Naive thymus-derived CD8-positive, alpha-beta T cell (primary cell): ENCODE measurements around the gene WARS2. TPM values are rescaled to one million over a fixed set of nuclear protein-coding genes. Genes with fewer than 3 reads are reported as not detected.

Experiments used
- ATAC-seq, 2 donors: fragments of 150-1000 bp; cut with Tn5 transposase in 1 of 2; sonication (Bioruptor Pico), chemical (Tn5 transposase) in 1 of 2; 1 replicate in 1 of 2; 2 replicates in 1 of 2; pipeline ENCODE4 v1.10.0; 2021; ENCODE audit warnings: mild to moderate bottlenecking in 2 of 2, moderate library complexity in 2 of 2
- POLR2A ChIA-PET: fragments of 350-600 bp; sonication (Branson Sonifier 250); formaldehyde crosslinking; loops from one replicate; lab custom pipeline; 2021; ENCODE audit warnings: antibody characterized with exemption; lab: Charles Lee
- DNase-seq, 10 donors: peaks; one replicate each; pipeline versions ENCODE4 v3.0.0 to v3.0.0-alpha.2; 2020 to 2022
- H3K27ac Mint-ChIP-seq, 10 donors: one replicate each; pipeline ENCODE4 v1.8.0; 2020 to 2022; ENCODE audit warnings: mild to moderate bottlenecking in 10 of 10, mixed read lengths in 10 of 10, moderate library complexity in 4 of 10, inconsistent platforms in 1 of 10
- H3K27me3 Mint-ChIP-seq, 5 donors: one replicate each; pipeline ENCODE4 v1.8.0; 2021 to 2022; ENCODE audit warnings: mixed read lengths in 5 of 5
- H3K36me3 Mint-ChIP-seq, 3 donors: one replicate each; pipeline ENCODE4 v1.8.0; 2020 to 2022; ENCODE audit warnings: mixed read lengths in 3 of 3, mild to moderate bottlenecking in 2 of 3, inconsistent platforms in 1 of 3
- H3K4me1 Mint-ChIP-seq, 4 donors: one replicate each; pipeline ENCODE4 v1.8.0; 2021 to 2022; ENCODE audit warnings: mixed read lengths in 4 of 4
- H3K4me3 Mint-ChIP-seq, 10 donors: one replicate each; pipeline ENCODE4 v1.8.0; 2020 to 2022; ENCODE audit warnings: mild to moderate bottlenecking in 10 of 10, mixed read lengths in 10 of 10, moderate library complexity in 6 of 10, inconsistent platforms in 1 of 10
- H3K9me3 Mint-ChIP-seq, 9 donors: one replicate each; pipeline ENCODE4 v1.8.0; 2020 to 2022; ENCODE audit warnings: mixed read lengths in 9 of 9, mild to moderate bottlenecking in 3 of 9, inconsistent platforms in 1 of 9, moderate library complexity in 1 of 9
- polyA plus RNA-seq, 3 donors: library from polyadenylated mRNA; unstranded; fragments of 300-500 nt; fragmentation: Illumina TruSeq; gene quantifications; one replicate each; pipeline ENCODE4 v1.2.3, GENCODE V29; 2021
- total RNA-seq, 8 experiments: library from RNA in 2 of 8; stranded (reverse) in 2 of 8; gene quantifications; one replicate each; pipeline ENCODE4 v1.2.3 and lab custom pipeline; 2021 to 2026

Gene WARS2
- total and polyA plus RNA-seq, 5 experiments from 2014 or later, result 8.4 to 15.6 (median 9.7) TPM

DNA sequence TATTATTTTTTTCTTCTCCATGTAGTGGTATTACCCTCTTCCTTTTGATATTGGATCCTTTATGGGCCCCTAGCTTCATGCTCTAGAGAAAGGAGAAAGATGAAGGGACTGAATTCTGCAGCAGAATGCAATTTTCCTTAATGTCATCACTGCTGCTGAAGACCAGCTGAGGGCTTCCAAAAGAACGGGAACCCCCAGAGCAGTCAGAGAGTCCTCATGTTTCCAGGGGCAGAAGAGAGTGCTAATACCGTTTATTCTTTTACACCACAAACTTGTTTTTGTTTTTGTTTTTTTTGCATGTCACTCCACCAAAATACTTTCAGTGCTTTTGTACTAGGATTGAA lies 131.2 kb downstream of the WARS2 start:
- peaks cover 54 to 78% (median 65%) of the 10 kb centered on the region in 5 donors for H3K27me3 Mint-ChIP-seq
- peak overlapping the region in 3 of 10 donors; percentile 60 to 75 (median 67) for H3K4me3 Mint-ChIP-seq
- DNase-seq (no peak), ATAC-seq (no peak)
- POLR2A ChIA-PET, result no interaction called here
- peaks cover 7 to 12% (median 10%) of the 10 kb centered on the region in 4 donors for H3K4me1 Mint-ChIP-seq
- peak overlapping the region in 1 of 10 donors; percentile 51 for H3K27ac Mint-ChIP-seq
- peaks cover 24 to 64% (median 28%) of the 10 kb centered on the region in 3 donors for H3K36me3 Mint-ChIP-seq
- peaks cover 8 to 80% (median 46%) of the 10 kb centered on the region in 9 donors for H3K9me3 Mint-ChIP-seq

DNA sequence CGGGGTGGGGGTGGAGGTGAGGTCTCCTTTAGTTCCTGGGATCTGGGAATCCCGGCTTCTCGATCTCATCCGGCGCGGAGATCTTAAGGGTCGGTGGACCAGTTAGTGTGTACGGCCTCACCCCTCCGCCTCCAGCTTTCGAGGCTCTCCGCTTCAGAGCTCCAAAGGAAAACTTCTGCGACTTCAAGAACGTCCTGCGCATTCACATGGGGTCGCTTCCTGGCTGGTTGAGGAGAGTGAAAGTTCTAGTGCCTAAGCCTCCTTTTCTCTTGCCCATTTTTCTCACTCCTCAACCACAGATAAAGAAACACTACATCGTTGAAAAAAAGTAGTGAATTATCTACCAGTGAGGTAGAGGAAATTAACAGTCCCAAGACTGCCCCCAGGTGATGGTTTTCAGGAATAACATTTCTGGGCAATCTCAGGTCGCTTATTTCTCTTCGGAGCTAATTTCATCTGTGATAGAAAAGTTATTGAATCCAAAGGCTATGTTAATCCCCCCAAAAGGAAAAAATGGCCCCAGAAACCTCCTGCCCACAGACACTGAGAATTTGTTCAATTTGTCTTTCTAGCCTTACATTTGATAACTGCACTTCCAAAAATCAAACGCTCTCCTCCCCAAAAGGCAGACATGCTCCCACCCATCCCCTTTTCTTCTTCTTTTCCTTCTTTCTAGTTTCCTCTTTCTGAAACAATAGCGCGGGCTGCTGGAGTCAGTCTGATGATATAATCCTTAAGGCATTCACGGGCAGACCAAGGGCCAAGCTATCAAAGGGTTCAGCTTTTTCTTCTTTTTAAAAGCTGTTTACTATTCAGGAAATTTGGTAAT lies 131.8 kb downstream of the WARS2 start:
- Mint-ChIP-seq H3K36me3 (peaks cover 25 to 66% (median 33%) of the 10 kb centered on the region in 3 donors), H3K27ac (peak overlapping the region in 1 of 10 donors; percentile 51), H3K4me3 (peak overlapping the region in 9 of 10 donors; percentile 48 to 77 (median 63)), H3K9me3 (peaks cover 8 to 82% (median 44%) of the 10 kb centered on the region in 9 donors), H3K27me3 (peaks cover 59 to 79% (median 68%) of the 10 kb centered on the region in 5 donors), H3K4me1 (peaks cover 7 to 12% (median 10%) of the 10 kb centered on the region in 4 donors)
- no peak for DNase-seq
- ATAC-seq, result no peak
- POLR2A ChIA-PET, result no interaction called here

DNA sequence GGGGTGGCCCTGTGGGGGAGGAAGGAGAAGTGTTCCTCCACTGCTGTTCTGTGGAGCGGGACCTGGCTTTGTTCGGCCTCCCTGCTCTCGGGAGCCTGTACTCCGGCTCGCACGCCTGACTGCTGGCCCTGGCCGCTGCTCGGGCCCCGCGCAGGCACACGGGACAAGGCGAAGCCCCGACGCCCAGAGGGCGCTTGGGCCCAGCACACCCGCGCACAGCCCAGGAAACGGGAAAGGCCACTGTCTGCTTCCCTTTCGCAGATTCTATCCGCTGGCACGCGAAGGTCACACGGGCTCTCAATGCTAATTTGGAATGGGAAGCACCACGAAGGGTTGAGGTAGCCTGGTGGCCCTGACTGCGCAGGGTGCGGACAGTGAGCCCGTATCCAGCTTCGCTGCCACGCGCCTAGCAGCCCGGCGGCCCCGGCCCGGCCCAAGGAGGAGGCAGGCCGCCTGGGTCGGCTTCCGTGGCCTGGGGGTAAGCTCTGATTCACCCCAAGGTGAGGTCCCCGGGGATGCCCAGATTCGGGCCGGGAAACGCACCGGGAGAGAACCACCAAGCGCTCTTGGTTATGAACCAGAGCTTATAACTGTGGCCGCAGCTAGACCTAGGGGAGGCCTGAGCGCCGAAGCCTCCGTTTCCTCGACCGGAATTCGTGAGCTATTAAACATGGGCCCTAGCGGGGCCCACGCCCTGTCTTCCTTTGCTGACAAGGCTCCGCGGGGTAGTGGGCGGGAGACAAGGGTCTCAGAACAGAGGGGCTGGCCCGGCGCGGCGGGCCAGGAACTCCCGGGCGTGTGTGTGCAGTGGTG lies 132.6 kb downstream of the WARS2 start:
- peaks cover 7 to 82% (median 37%) of the 10 kb centered on the region in 9 donors for H3K9me3 Mint-ChIP-seq
- H3K27ac Mint-ChIP-seq, result peak overlapping the region in 1 of 10 donors; percentile 51
- H3K27me3 Mint-ChIP-seq, result peaks cover 61 to 79% (median 74%) of the 10 kb centered on the region in 5 donors
- H3K4me1 Mint-ChIP-seq, result peaks cover 7 to 12% (median 10%) of the 10 kb centered on the region in 4 donors
- no peak for ATAC-seq
- H3K36me3 Mint-ChIP-seq, result peaks cover 25 to 65% (median 36%) of the 10 kb centered on the region in 3 donors
- peak overlapping the region in 7 of 10 donors; percentile 8 to 77 (median 60) for H3K4me3 Mint-ChIP-seq
- DNase-seq, result no peak
- POLR2A ChIA-PET, result no interaction called here

DNA sequence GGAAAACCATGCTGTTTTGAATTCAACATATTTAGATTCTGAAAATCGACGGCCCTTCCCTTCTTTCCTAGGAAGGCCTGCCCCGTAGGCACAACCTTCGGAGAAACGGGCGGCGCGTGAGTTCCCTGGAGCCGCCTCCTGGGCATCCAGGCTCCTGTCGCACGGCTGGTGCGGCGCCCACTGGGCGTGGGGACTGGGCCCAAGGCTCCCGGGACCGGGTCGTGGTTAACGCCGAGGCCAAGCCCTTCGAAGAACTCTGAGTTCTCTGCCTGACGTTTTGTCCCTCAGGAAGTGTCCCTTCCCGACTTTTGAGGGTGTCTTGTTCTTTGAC lies 133.1 kb downstream of the WARS2 start:
- POLR2A ChIA-PET, result no interaction called here
- no peak for ATAC-seq
- DNase-seq, result no peak
- H3K27ac Mint-ChIP-seq, result no peak overlapping the region
- peak overlapping the region in 1 of 10 donors; percentile 31 for H3K4me3 Mint-ChIP-seq
- peaks cover 23 to 60% (median 31%) of the 10 kb centered on the region in 3 donors for H3K36me3 Mint-ChIP-seq
- peaks cover 5 to 76% (median 35%) of the 10 kb centered on the region in 9 donors for H3K9me3 Mint-ChIP-seq
- peaks cover 59 to 79% (median 74%) of the 10 kb centered on the region in 5 donors for H3K27me3 Mint-ChIP-seq
- H3K4me1 Mint-ChIP-seq, result peaks cover 5 to 12% (median 11%) of the 10 kb centered on the region in 4 donors

DNA sequence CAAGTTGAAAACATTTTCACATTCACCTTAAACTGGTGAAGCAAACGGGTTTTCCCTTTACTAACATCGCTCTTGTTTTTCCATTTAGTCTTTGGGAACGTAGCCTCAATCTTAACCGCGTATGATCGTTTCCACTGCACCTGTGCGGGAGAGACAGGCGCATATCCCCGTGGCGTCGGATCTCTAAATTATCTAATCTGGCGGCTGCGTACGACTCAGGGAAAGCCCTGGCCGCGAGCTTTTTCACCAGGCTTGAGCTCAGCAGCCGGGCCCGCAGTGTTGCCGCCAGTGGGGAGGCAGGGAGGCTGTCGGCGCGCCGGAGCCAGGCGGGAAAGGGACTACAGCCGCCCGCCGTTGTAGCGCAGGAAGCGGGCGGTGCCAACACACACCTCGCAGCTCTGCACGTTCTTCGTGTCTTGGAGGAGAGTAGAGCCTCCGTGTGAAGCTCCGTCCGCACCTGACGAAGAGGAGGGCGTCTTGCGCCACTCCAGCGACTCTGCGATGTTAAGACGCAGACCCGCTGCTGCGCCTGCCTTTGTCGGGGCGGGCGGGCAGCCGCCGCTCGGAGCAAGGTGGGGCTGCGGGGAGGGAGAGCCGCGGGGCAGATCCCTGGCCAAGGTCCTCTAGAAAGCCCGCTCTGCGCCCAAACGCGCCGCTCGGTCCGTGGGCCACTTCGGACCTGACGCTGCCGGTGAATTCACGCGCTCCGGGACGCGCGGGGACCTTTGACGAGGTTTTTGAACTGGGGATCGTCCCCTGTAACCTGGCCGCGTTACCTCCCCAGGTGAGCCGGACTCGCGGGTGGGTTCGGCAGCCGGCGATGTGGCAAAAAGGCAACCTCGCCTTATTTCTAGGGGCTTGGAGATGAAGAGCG lies 133.8 kb downstream of the WARS2 start:
- DNase-seq (no peak), ATAC-seq (no peak)
- Mint-ChIP-seq H3K4me1 (peaks cover 7 to 16% (median 14%) of the 10 kb centered on the region in 4 donors), H3K27ac (peak overlapping the region in 1 of 10 donors; percentile 69), H3K27me3 (peaks cover 58 to 79% (median 76%) of the 10 kb centered on the region in 5 donors), H3K36me3 (peaks cover 19 to 54% (median 32%) of the 10 kb centered on the region in 3 donors), H3K4me3 (peak overlapping the region in 2 of 10 donors; percentile 18 to 26), H3K9me3 (peaks cover 3 to 75% (median 33%) of the 10 kb centered on the region in 9 donors)
- POLR2A ChIA-PET, result no interaction called here

DNA sequence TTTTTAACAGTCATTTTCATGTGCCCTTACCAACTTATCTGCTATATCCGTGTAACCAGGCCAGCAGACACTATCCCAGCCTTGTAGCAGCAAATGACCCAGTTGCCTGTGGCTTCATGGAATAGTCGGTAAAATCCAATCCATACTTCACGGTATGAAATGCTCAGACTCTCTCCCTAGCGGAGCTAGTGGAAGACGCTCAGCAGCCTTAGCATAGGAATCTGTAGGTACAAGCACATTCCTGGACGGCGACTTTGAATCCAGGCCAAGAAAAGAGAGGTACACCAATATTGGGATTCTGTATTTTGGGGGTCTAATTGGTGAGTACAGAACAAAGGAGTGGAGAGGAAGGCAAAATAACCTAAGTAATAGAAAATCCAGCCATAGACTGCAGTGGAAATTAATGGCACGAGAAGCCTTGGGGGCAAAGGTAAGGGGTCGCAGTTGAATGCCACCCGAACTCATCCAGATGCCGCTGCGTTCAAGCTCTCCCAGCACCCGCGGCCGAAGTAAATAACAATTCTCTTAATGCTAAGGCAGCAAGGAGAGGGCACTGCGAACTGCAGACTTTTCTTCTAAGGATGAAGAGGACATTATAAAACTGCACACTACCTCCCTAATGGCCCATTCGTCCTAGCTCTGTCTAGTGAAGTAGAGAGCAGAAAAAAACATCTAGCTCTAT lies 134.6 kb downstream of the WARS2 start:
- peak overlapping the region in 5 of 10 donors; percentile 11 to 58 (median 18) for H3K4me3 Mint-ChIP-seq
- H3K9me3 Mint-ChIP-seq, result peaks cover 3 to 67% (median 29%) of the 10 kb centered on the region in 9 donors

DNA sequence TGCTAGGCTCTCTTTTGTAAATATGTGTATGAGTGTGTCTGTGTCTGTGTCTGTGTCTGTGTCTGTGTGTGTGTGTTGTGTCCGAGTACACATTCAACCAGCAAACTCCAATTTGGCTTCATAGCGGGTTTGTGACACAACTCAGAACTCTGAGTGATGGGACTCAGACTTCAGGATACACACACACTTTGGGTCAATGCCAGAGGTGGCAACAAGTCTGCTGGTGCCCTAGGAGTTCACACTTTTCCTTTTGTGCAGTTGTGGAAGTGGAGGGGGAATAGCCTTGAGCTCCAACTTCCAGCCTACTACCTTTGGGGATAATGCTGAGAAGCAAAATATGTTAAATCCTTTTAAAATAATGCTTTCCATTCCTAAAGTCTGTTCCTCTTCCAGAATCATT lies 135.7 kb downstream of the WARS2 start:
- Mint-ChIP-seq H3K4me3 (no peak overlapping the region), H3K27ac (peak overlapping the region in 1 of 10 donors; percentile 74), H3K9me3 (peaks cover 3 to 59% (median 23%) of the 10 kb centered on the region in 9 donors), H3K4me1 (peaks cover 7 to 19% (median 17%) of the 10 kb centered on the region in 4 donors), H3K27me3 (peaks cover 49 to 88% (median 71%) of the 10 kb centered on the region in 5 donors), H3K36me3 (peaks cover 14 to 39% (median 32%) of the 10 kb centered on the region in 3 donors)
- no peak for DNase-seq
- no peak for ATAC-seq
- POLR2A ChIA-PET, result no interaction called here

More for the DNA sequence above, 134.6 kb downstream of the WARS2 start:
- Mint-ChIP-seq H3K36me3 (peaks cover 15 to 49% (median 32%) of the 10 kb centered on the region in 3 donors), H3K27me3 (peaks cover 58 to 83% (median 74%) of the 10 kb centered on the region in 5 donors), H3K4me1 (peaks cover 7 to 16% (median 14%) of the 10 kb centered on the region in 4 donors), H3K27ac (peak overlapping the region in 1 of 10 donors; percentile 69)
- DNase-seq, result no peak
- no peak for ATAC-seq
- POLR2A ChIA-PET, result no interaction called here

DNA sequence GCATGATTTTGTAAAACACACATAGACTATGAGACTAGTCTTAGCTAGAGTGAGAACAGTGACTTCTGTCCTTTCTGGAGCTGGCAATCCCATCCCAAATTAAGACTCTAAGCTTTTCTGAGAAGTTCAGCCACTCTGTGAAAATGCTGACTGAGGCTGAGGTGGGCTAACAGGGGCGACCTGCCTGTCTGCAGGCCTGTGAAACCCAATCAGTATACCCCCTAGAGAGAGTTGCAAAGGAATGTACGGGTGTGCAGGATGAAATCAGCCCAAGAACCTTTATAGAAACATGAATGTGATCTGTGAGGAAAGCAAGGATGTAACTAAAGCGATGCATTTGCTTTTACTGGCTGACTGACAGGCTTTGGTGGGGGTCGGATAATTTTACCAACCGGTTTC lies 136.3 kb downstream of the WARS2 start:
- H3K4me3 Mint-ChIP-seq, result no peak overlapping the region
- peaks cover 3 to 59% (median 18%) of the 10 kb centered on the region in 9 donors for H3K9me3 Mint-ChIP-seq
- peaks cover 7 to 22% (median 18%) of the 10 kb centered on the region in 4 donors for H3K4me1 Mint-ChIP-seq
- no peak overlapping the region for H3K27ac Mint-ChIP-seq
- DNase-seq (no peak), ATAC-seq (no peak)
- H3K36me3 Mint-ChIP-seq, result peaks cover 14 to 32% (median 31%) of the 10 kb centered on the region in 3 donors
- POLR2A ChIA-PET, result no interaction called here
- peaks cover 45 to 88% (median 71%) of the 10 kb centered on the region in 5 donors for H3K27me3 Mint-ChIP-seq

DNA sequence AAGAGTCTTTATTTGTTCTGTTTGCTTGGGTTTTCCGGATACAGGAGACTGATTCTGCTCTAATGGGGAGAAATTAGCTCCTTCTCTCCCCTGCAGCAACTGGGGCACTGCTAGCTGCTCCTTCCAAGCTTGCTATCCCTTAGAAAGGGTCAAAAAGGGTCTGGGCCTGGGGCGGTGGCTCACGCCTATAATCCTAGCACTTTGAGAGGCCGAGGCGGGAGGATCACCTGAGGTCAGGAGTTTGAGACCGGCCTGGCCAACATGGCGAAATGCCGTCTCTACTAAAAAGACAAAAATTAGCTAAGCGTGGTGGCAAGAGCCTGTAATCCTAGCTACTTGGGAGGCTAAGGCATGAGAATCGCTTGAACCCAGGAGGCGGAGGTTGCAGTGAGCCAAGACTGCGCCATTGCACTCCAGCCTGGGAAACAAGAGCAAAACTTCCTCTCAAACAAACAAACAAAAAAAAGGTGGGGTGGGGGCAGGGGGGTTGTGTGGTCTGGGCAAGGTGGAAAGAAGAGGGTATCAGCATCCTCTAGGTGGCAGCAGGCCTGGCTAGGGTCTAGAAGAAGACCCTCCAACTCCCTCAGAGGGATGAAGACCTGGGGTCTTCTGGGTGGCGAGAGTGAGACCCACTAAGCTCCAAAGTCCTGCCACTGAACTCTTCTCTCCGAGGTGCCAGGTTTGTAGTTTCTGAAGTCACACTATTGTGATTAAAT lies 136.9 kb downstream of the WARS2 start:
- Mint-ChIP-seq H3K36me3 (peaks cover 13 to 27% (median 27%) of the 10 kb centered on the region in 3 donors), H3K27me3 (peaks cover 45 to 88% (median 70%) of the 10 kb centered on the region in 5 donors), H3K27ac (no peak overlapping the region), H3K4me3 (no peak overlapping the region), H3K9me3 (peaks cover 1 to 58% (median 18%) of the 10 kb centered on the region in 9 donors), H3K4me1 (peaks cover 4 to 21% (median 13%) of the 10 kb centered on the region in 4 donors)
- POLR2A ChIA-PET, result no interaction called here
- DNase-seq (no peak), ATAC-seq (no peak)

DNA sequence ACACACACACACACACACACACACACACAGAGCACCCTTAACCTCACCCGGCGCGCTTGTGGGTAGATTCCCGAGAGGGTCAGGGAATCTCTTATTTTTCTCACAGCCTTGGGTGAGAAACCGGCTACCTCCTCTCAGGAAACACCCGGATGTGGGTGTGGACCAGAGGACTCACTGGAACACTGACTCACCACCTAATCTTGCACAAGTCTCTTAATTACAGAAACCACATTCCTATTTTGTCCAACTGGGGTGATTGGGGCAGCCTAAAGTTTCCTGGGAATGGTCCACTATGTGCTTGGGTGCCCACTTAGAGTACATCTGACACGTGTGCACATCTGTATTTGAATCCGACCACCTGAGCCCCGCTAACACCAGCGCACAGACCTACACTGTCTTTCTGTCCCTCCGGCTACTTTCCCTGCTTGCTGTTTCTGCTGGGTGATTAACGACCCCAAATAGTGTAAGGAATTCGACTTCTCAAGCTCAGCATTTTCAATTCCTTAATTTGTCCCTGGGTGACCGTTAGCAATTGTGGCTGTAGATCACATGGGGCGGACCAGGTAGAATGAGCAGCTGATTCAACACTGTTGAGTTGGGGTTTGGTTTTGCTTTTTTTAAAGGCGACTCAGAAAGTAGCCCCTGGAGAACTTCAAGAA lies 138.3 kb downstream of the WARS2 start:
- Mint-ChIP-seq H3K27me3 (peaks cover 52 to 92% (median 77%) of the 10 kb centered on the region in 5 donors), H3K4me1 (peaks cover 4 to 17% (median 10%) of the 10 kb centered on the region in 4 donors), H3K4me3 (peak overlapping the region in 3 of 10 donors; percentile 14 to 30 (median 24)), H3K27ac (no peak overlapping the region), H3K36me3 (peaks cover 10 to 31% (median 29%) of the 10 kb centered on the region in 3 donors), H3K9me3 (peaks cover 0 to 60% (median 18%) of the 10 kb centered on the region in 9 donors)
- ATAC-seq (no peak), DNase-seq (no peak)
- POLR2A ChIA-PET, result no interaction called here
